Central memory CD8-positive, alpha-beta T cell (primary cell): Measurements from ENCODE around the gene FSTL4.
"Not testable (repeated sequence)": the region's sequence is repeated elsewhere in the genome, so short reads cannot be mapped to it uniquely, and the experiment has no call there.

Experiments
- ATAC-seq: fragments of 150-1000 bp; cut with Tn5 transposase; replicated peaks from 2 replicates; pipeline ENCODE4 v1.10.0; 2022; ENCODE audit warnings: mild to moderate bottlenecking, moderate FRiP score, moderate number of reproducible peaks; ENCODE audit not compliant: poor library complexity, severe bottlenecking; ENCODE audit errors: extremely low read depth
- DNase-seq, 2 donors: peaks; one replicate each; pipeline ENCODE4 v3.0.0; 2021; ENCODE audit warnings: low spot score in 2 of 2
- H3K27ac Mint-ChIP-seq: one replicate; pipeline ENCODE4 v1.8.0; 2022; ENCODE audit warnings: low read depth, mild to moderate bottlenecking, moderate library complexity, mixed read lengths
- H3K27me3 Mint-ChIP-seq: one replicate; pipeline ENCODE4 v1.8.0; 2022; ENCODE audit warnings: mixed read lengths
- H3K36me3 Mint-ChIP-seq: one replicate; pipeline ENCODE4 v1.8.0; 2022; ENCODE audit warnings: mild to moderate bottlenecking, moderate library complexity, mixed read lengths; ENCODE audit not compliant: insufficient read depth
- H3K4me1 Mint-ChIP-seq: one replicate; pipeline ENCODE4 v1.8.0; 2022; ENCODE audit warnings: mixed read lengths
- H3K4me3 Mint-ChIP-seq: one replicate; pipeline ENCODE4 v1.8.0; 2022; ENCODE audit warnings: mild to moderate bottlenecking, moderate library complexity, mixed read lengths
- H3K9me3 Mint-ChIP-seq: one replicate; pipeline ENCODE4 v1.8.0; 2022; ENCODE audit warnings: mixed read lengths

Gene FSTL4

GRCh38 chr5:133216138-133216537 is 396.2 kb downstream of the FSTL4 start:
- H3K27me3 Mint-ChIP-seq = peaks cover 18% of the 10 kb centered on the region
- DNase-seq, H3K9me3 Mint-ChIP-seq, H3K4me1 Mint-ChIP-seq, H3K36me3 Mint-ChIP-seq, H3K27ac Mint-ChIP-seq, H3K4me3 Mint-ChIP-seq, ATAC-seq: not testable (repeated sequence)

DNA sequence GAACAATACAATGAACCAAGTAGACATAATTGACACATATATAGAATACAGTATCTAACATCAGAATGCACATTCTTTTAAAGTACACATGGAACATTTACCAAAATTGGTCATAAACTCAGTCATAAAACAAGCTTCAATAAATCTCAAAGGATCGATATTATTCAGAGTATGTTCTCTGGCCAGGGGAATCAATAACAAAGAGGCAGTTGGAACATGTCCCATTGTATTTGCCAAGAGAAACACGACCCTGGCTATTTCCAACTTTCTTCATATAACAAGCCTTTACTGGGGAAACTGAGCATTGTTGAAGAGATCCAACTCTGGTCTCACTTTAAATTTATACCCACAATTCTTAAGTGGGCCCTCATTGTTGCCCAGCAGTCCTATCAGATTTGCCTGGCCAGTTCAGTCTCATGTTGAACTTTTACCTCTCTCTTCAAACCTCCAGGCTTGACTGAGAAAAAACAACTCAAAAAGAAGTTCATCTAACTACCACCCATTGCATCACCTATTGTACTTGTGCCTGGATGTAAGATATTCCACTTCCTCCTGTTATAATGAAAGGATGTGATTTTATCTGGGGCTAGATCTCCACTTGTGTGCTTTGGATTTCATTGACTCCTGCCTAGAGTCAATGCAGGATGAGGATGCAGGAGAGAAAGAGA is 398.1 kb downstream of the FSTL4 start:
- Mint-ChIP-seq H3K27me3 (peaks cover 18% of the 10 kb centered on the region), H3K36me3 (no peaks in the 10 kb centered on the region), H3K4me3 (no peak overlapping the region), H3K27ac (no peak overlapping the region), H3K9me3 (no peaks in the 10 kb centered on the region), H3K4me1 (no peaks in the 10 kb centered on the region)
- ATAC-seq (no peak), DNase-seq (no peak)

- H3K27me3 Mint-ChIP-seq = peaks cover 46% of the 10 kb centered on the region
- no peaks in the 10 kb centered on the region for H3K9me3 Mint-ChIP-seq
- no peak for DNase-seq
- no peaks in the 10 kb centered on the region for H3K4me1 Mint-ChIP-seq
- no peaks in the 10 kb centered on the region for H3K36me3 Mint-ChIP-seq
- ATAC-seq = no peak
- H3K4me3 Mint-ChIP-seq = no peak overlapping the region
- H3K27ac Mint-ChIP-seq = no peak overlapping the region
Measured at GRCh38 chr5:133205649-133206048, 406.7 kb downstream of the FSTL4 start.

- Mint-ChIP-seq H3K27me3 (peaks cover 50% of the 10 kb centered on the region), H3K4me1 (no peaks in the 10 kb centered on the region), H3K4me3 (no peak overlapping the region), H3K9me3 (no peaks in the 10 kb centered on the region), H3K27ac (no peak overlapping the region), H3K36me3 (no peaks in the 10 kb centered on the region)
- DNase-seq = no peak
- ATAC-seq = no peak
Measured at GRCh38 chr5:133205204-133205603, 407.1 kb downstream of the FSTL4 start.

DNA sequence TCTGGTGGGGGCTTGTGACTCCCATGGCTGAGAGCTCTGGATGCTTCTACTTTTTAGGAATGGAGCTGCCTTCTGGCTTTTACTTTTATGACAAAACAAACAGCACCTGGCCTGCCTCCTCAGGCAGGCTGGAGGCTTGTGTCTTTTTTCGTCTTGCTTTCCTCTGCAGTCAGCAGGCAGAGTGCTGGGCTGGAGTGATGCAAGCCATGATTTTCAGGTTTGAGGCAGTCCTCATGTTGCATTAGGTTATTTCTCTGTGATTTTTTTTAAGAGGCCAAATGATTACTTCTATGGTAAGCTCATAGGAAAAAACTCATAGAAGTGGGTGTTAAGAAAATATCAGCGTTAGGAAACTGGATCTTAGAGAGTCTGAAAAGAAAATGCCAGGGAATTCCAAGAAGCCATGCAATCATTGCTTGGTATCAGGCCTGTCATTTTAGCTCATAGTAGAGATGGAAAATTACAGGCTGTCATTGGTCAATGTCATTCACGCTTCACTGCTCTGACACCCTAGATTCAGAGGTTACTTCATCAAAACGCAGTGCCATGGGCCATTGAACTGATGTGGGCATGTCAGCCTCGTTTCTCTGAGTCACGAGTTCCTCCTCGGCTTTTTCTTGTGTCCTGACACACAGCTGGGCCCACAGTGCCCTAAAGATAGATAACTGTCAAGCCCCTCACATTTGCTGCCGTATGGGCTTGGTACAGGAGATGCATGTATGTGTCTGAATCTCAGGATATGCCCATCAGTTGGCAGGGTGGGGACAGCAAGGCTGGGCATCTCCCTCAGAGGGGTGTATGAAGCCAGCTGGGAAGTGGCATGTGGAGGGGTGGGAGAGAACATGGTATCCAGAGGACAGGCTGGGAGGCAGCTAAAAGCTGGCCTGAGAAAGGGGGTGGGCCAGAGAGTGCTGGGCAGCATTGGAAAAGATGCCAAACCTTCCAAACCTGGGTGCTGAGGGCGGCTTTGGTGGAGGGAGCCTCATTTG is 408.7 kb downstream of the FSTL4 start:
- ATAC-seq = no peak
- no peak overlapping the region for H3K27ac Mint-ChIP-seq

DNA sequence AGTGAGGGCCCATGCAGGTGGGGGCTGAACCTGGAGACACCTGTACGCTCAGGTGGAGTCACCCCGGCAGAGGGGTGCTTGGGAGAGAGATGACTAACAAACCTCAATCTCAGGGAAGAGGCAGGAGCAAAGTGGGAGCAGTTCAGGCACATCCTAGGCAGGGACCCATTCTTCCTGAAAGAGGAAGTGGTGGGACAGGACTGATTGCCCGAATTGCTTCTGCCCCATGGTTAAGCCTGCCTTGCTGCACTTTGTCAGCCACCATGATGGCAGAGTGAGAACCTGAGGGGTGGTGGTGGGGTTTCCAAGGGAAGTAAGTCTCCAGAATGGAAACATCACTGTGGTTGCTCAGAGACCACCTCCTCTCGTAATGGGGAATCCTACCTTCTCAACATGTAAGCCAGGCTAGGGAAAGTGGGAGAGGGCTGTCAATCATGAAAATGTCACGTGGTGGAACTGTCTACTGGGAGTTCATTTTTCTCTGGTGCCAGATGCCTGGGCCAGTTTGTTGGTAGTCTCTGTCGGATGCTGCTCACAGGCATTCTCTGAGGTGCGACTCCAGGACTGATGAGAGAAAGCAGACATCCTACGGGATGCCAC is 410.2 kb downstream of the FSTL4 start:
- no peaks in the 10 kb centered on the region for H3K9me3 Mint-ChIP-seq
- H3K4me3 Mint-ChIP-seq = no peak overlapping the region
- no peak overlapping the region for H3K27ac Mint-ChIP-seq
- H3K4me1 Mint-ChIP-seq = no peaks in the 10 kb centered on the region
- ATAC-seq (no peak), DNase-seq (no peak)
- H3K27me3 Mint-ChIP-seq = peaks cover 47% of the 10 kb centered on the region
- peaks cover 2% of the 10 kb centered on the region for H3K36me3 Mint-ChIP-seq

More for the DNA sequence above, 408.7 kb downstream of the FSTL4 start:
- H3K4me3 Mint-ChIP-seq = no peak overlapping the region
- H3K36me3 Mint-ChIP-seq = no peaks in the 10 kb centered on the region
- no peaks in the 10 kb centered on the region for H3K4me1 Mint-ChIP-seq
- DNase-seq = no peak
- peaks cover 60% of the 10 kb centered on the region for H3K27me3 Mint-ChIP-seq
- no peaks in the 10 kb centered on the region for H3K9me3 Mint-ChIP-seq

DNA sequence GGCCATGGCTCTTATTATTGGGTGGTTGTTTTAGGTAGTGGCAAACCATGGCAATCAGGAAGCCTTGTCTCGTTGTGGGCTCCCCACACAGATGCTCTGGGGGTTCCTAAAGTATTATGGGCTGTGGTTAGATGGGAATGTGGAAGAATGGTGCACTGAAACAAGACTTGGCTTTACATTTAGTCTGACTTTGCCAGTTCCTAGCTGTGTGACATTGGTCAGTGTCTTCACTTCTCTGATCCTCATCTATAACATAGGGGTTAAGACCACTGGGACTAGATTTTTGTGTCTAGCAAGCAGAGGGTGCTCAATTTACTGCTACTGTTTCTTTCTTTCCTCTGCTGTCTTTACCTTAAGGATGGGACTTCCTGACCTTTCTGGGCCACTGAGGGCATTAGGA is 411.0 kb downstream of the FSTL4 start:
- H3K27ac Mint-ChIP-seq = no peak overlapping the region
- no peaks in the 10 kb centered on the region for H3K4me1 Mint-ChIP-seq
- H3K9me3 Mint-ChIP-seq = no peaks in the 10 kb centered on the region
- peaks cover 43% of the 10 kb centered on the region for H3K27me3 Mint-ChIP-seq
- no peak for DNase-seq
- H3K36me3 Mint-ChIP-seq = peaks cover 2% of the 10 kb centered on the region
- no peak overlapping the region for H3K4me3 Mint-ChIP-seq
- ATAC-seq = no peak

GRCh38 chr5:133200256-133200655 is 412.1 kb downstream of the FSTL4 start:
- H3K27ac Mint-ChIP-seq = no peak overlapping the region
- ATAC-seq (no peak), DNase-seq (no peak)
- H3K27me3 Mint-ChIP-seq = peaks cover 51% of the 10 kb centered on the region
- H3K36me3 Mint-ChIP-seq = peaks cover 3% of the 10 kb centered on the region
- H3K9me3 Mint-ChIP-seq = no peaks in the 10 kb centered on the region
- H3K4me1 Mint-ChIP-seq = no peaks in the 10 kb centered on the region
- H3K4me3 Mint-ChIP-seq = no peak overlapping the region

GRCh38 chr5:133199417-133200178 is 412.7 kb downstream of the FSTL4 start:
- H3K9me3 Mint-ChIP-seq = no peaks in the 10 kb centered on the region
- no peak overlapping the region for H3K27ac Mint-ChIP-seq
- H3K36me3 Mint-ChIP-seq = peaks cover 4% of the 10 kb centered on the region
- DNase-seq (no peak), ATAC-seq (no peak)
- no peak overlapping the region for H3K4me3 Mint-ChIP-seq
- H3K4me1 Mint-ChIP-seq = no peaks in the 10 kb centered on the region
- H3K27me3 Mint-ChIP-seq = peaks cover 58% of the 10 kb centered on the region

DNA sequence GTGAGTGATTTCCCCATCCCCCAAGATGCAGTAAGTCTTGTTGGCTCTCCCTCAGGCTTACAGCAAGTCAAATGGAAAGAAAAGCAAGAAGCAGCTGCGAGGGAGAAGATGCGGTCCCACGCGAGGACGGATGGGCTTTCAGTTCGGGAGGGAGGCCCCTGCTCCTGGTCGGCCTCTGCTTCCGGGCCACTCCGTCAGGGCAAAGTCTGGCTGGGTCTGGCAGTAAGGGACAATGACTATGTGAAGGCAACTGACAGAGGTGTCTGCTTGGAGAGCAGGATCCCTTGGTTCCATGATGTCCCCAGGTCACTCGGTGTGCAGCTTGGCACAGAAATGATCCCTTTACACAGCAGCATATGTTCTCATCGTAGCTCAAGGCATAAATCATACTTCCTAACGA is 413.8 kb downstream of the FSTL4 start:
- Mint-ChIP-seq H3K9me3 (no peaks in the 10 kb centered on the region), H3K4me3 (no peak overlapping the region), H3K4me1 (no peaks in the 10 kb centered on the region), H3K27me3 (peaks cover 60% of the 10 kb centered on the region), H3K27ac (no peak overlapping the region), H3K36me3 (peaks cover 4% of the 10 kb centered on the region)
- ATAC-seq (no peak), DNase-seq (no peak)

- Mint-ChIP-seq H3K36me3 (peaks cover 4% of the 10 kb centered on the region), H3K27ac (no peak overlapping the region), H3K9me3 (no peaks in the 10 kb centered on the region), H3K4me3 (no peak overlapping the region), H3K27me3 (peaks cover 52% of the 10 kb centered on the region), H3K4me1 (no peaks in the 10 kb centered on the region)
- no peak for DNase-seq
- no peak for ATAC-seq
Measured at GRCh38 chr5:133196441-133197085, 415.8 kb downstream of the FSTL4 start.

- DNase-seq (no peak), ATAC-seq (no peak)
- Mint-ChIP-seq H3K9me3 (no peaks in the 10 kb centered on the region), H3K36me3 (peaks cover 4% of the 10 kb centered on the region), H3K27ac (no peak overlapping the region), H3K4me1 (no peaks in the 10 kb centered on the region), H3K4me3 (no peak overlapping the region), H3K27me3 (peaks cover 46% of the 10 kb centered on the region)
Measured at GRCh38 chr5:133195250-133195649, 417.1 kb downstream of the FSTL4 start.
